PC-9 (cell line): Measurements from ENCODE around the gene NFATC4.

ENCODE experiments used
- CTCF ChIP-seq: fragments of 200-600 bp; sonication (generic); conservative IDR thresholded peaks from 2 replicates; pipeline ENCODE4 v1.6.1; 2017; ENCODE audit warnings: mixed run types, antibody characterized with exemption, mild to moderate bottlenecking, moderate library complexity
- EZH2 ChIP-seq: fragments of 200-600 bp; sonication (generic); IDR thresholded peaks from 2 replicates; pipeline ENCODE4 v1.8.0; 2017; ENCODE audit warnings: antibody characterized with exemption, low read depth

- TF ChIP-seq CTCF (no peak), EZH2 (no peak)
These were observed 42.0 kb upstream of the NFATC4 start for GRCh38 chr14:24325963-24326362.
